ENCODE data around the gene SLC6A12.
A peak's percentile ranks its signal among the peaks of the same experiment; 100 is the strongest.
"Not testable (repeated sequence)": the region's sequence is repeated elsewhere in the genome, so short reads cannot be mapped to it uniquely, and the experiment has no call there.

SLC6A12 gene

GRCh38 chr12:188910-189621 lies 24.9 kb downstream of the SLC6A12 start:
- peak overlapping the region; percentile 33; the same call in 1 of the 2 replicates for H3K4me3 ChIP-seq (replicated peaks; ENCODE audit: low read depth, low read length)
- no peak for DNase-seq (ENCODE audit: extremely low read depth, low read depth)
- TF ChIP-seq CTCF (IDR thresholded peaks at IDR 0.05; ENCODE audit: low read depth, low read length, missing control alignments): peak; percentile 52

GRCh38 chr12:187986-188909 lies 25.7 kb downstream of the SLC6A12 start:
- peak overlapping the region; percentile 33; the same call in 1 of the 2 replicates for H3K4me3 ChIP-seq (replicated peaks; ENCODE audit: low read depth, low read length)
- DNase-seq (ENCODE audit: extremely low read depth, low read depth): not testable (repeated sequence)

GRCh38 chr12:186006-186625 lies 27.8 kb downstream of the SLC6A12 start:
- no peak for DNase-seq (ENCODE audit: extremely low read depth, low read depth)
- H3K4me3 ChIP-seq (replicated peaks; ENCODE audit: low read depth, low read length): no peak overlapping the region
- no peak for TF ChIP-seq CTCF (IDR thresholded peaks at IDR 0.05; ENCODE audit: low read depth, low read length, missing control alignments)

GRCh38 chr12:185576-185955 lies 28.4 kb downstream of the SLC6A12 start:
- no peak for DNase-seq (ENCODE audit: extremely low read depth, low read depth)
- TF ChIP-seq CTCF (IDR thresholded peaks at IDR 0.05; ENCODE audit: low read depth, low read length, missing control alignments): no peak
- H3K4me3 ChIP-seq (replicated peaks; ENCODE audit: low read depth, low read length): no peak overlapping the region

- no peak for TF ChIP-seq CTCF (IDR thresholded peaks at IDR 0.05; ENCODE audit: low read depth, low read length, missing control alignments)
- DNase-seq (ENCODE audit: extremely low read depth, low read depth): no peak
- H3K4me3 ChIP-seq (replicated peaks; ENCODE audit: low read depth, low read length): no peak overlapping the region
Measured at GRCh38 chr12:184811-185575, 29.0 kb downstream of the SLC6A12 start.

- peak; percentile 7 for DNase-seq (ENCODE audit: extremely low read depth, low read depth)
- H3K4me3 ChIP-seq (replicated peaks; ENCODE audit: low read depth, low read length): no peak overlapping the region
- TF ChIP-seq CTCF (IDR thresholded peaks at IDR 0.05; ENCODE audit: low read depth, low read length, missing control alignments): no peak
Measured at GRCh38 chr12:182381-182892, 31.5 kb downstream of the SLC6A12 start.
